K562 (cell line): Measurements from ENCODE around the gene PDE9A.
"Not testable (repeated sequence)": the region's sequence is repeated elsewhere in the genome, so short reads cannot be mapped to it uniquely, and the experiment has no call there.

Experiments used
- ARID1B ChIP-seq: fragments of 450-650 bp; IDR thresholded peaks from 2 replicates; pipeline ENCODE4 v1.6.1; 2016; ENCODE audit warnings: antibody characterized with exemption, mild to moderate bottlenecking, inconsistent platforms
- CTCF ChIP-seq, 3 experiments: IDR thresholded peaks in 2 of 3; conservative IDR thresholded peaks in 1 of 3; 2 replicates each; pipeline ENCODE4 v1.5.1; 2011 to 2012; ENCODE audit warnings: low read length in 3 of 3, mild to moderate bottlenecking in 3 of 3, control low read depth in 2 of 3, improper control_type of control experiment in 1 of 3, inconsistent platforms in 1 of 3, low read depth in 1 of 3, mixed read lengths in 1 of 3, moderate library complexity in 1 of 3; ENCODE audit not compliant: insufficient read depth in 2 of 3
- JUND ChIP-seq, 2 experiments: IDR thresholded peaks; 2 replicates in 1 of 2; 3 replicates in 1 of 2; pipeline ENCODE4 v1.6.1; 2011; ENCODE audit warnings: borderline replicate concordance in 2 of 2, low read depth in 2 of 2, low read length in 2 of 2, improper control_type of control experiment in 1 of 2, missing biosample characterization in 1 of 2, missing genetic modification characterization in 1 of 2, missing genetic modification reagents in 1 of 2
- POLR2A ChIP-seq: fragments of 450-650 bp; conservative IDR thresholded peaks from 2 replicates; pipeline ENCODE4 v1.6.1; 2016
- SMAD1 ChIP-seq: fragments of 150-350 bp; IDR thresholded peaks from 2 replicates; pipeline ENCODE4 v1.6.1; 2014; ENCODE audit warnings: low read length, low read depth; ENCODE audit not compliant: partially characterized antibody
- ZBTB11 ChIP-seq, 3 experiments: fragments of 200-800 bp in 1 of 3; fragments of 250-450 bp in 1 of 3; fragments of 450-650 bp in 1 of 3; sonication (Bioruptor Pico) in 1 of 3; sonication (Bioruptor generic) in 1 of 3; formaldehyde crosslinking in 1 of 3; IDR thresholded peaks; 2 replicates each; pipeline versions ENCODE4 v1.6.1 to v1.8.0; 2016 to 2022; ENCODE audit warnings: mild to moderate bottlenecking in 2 of 3, missing genetic modification characterization in 2 of 3, missing compliant biosample characterization in 1 of 3, moderate library complexity in 1 of 3

DNA sequence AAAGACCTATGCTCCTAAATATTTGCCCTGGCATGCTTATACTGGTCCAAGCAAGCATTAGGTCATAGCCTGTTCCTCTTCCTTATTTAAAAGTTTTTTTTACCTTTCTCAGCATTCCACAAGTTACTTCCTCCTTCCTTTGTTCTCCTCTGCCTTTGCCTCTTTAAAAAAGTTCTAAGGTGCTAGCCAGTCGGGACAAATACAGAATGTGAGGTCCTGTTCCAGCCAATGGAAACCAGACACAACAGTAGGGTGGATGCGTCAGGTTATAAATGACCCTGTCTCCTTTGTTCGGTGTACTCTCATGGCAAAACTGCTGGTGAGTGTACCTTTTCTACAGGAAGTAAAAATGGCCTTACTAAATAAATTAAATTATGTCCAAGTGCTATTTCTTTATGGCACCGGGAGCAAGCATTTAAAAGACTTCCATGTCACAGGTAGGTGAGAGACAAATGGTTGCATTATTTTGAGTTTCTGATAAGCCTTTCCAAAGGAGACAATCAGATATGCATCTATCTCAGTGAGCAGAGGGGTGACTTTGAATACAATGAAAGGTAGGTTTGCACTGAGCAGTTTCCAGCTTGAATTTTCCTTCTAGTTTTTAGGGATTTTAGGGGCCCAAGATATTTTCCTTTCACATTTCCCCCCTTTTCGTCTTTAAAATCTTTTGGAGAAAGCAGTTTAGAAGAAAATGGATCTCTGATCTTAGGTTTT, 159.3 kb downstream of the PDE9A start:
- not testable (repeated sequence) for TF ChIP-seq ZBTB11 (CRISPR knock-in tag; IDR thresholded peaks at IDR 0.05); SMAD1; JUND (IDR thresholded peaks at IDR 0.05; ENCODE audit: borderline replicate concordance, low read depth, low read length); JUND (tag; IDR thresholded peaks at IDR 0.05; ENCODE audit: borderline replicate concordance, low read depth, low read length); CTCF (IDR thresholded peaks at IDR 0.05 in 2 of 3, conservative IDR thresholded peaks at IDR 0.05 in 1 of 3; ENCODE audit: insufficient read depth in 2 of 3, low read depth in 1 of 3, low read length in 3 of 3); POLR2A; ARID1B
